K562 (cell line): ENCODE results near the gene ZNF689. TPM values are rescaled to one million over a fixed set of nuclear protein-coding genes. Genes with fewer than 3 reads are reported as not detected.

Source experiments
- CSDE1 ChIP-seq, 2 experiments: fragments of 450-650 bp; IDR thresholded peaks; 2 replicates each; pipeline ENCODE4 v1.6.1; 2016; ENCODE audit warnings: mild to moderate bottlenecking in 1 of 2
- FOXP1 ChIP-seq: sonication (generic); formaldehyde crosslinking; IDR thresholded peaks from 2 replicates; pipeline ENCODE4 v1.8.0; 2022; ENCODE audit warnings: mild to moderate bottlenecking, missing genetic modification reagents
- IFI16 ChIP-seq: fragments of 250-450 bp; sonication (Bioruptor Pico); IDR thresholded peaks from 2 replicates; pipeline ENCODE4 v2.1.2; 2022; ENCODE audit warnings: mild to moderate bottlenecking, inconsistent platforms
- L3MBTL2 ChIP-seq: fragments of 450-650 bp; IDR thresholded peaks from 2 replicates; pipeline ENCODE4 v1.6.1; 2016; ENCODE audit warnings: mild to moderate bottlenecking, moderate library complexity
- LEF1 ChIP-seq: fragments of 450-650 bp; IDR thresholded peaks from 2 replicates; pipeline ENCODE4 v1.6.1; 2016; ENCODE audit warnings: mild to moderate bottlenecking
- MAFF ChIP-seq: IDR thresholded peaks from 2 replicates; pipeline ENCODE4 v1.6.1; 2012; ENCODE audit warnings: low read length, improper control_type of control experiment
- NFYB ChIP-seq: IDR thresholded peaks from 2 replicates; pipeline ENCODE4 v1.6.1; 2011; ENCODE audit warnings: mild to moderate bottlenecking, moderate library complexity; ENCODE audit not compliant: insufficient read length; ENCODE audit errors: extremely low read depth
- PBX2 ChIP-seq, 2 experiments: IDR thresholded peaks in 1 of 2; conservative IDR thresholded peaks in 1 of 2; 2 replicates each; pipeline ENCODE4 v1.6.1; 2016; ENCODE audit warnings: low read depth in 2 of 2, mild to moderate bottlenecking in 1 of 2, missing compliant biosample characterization in 1 of 2, missing genetic modification characterization in 1 of 2, moderate library complexity in 1 of 2
- SRF ChIP-seq, 2 experiments: fragments of 250-450, 450-650 bp in 1 of 2; sonication (Bioruptor Pico) in 1 of 2; sonication (generic) in 1 of 2; formaldehyde crosslinking; IDR thresholded peaks; 2 replicates each; pipeline versions ENCODE4 v1.5.0 to v1.5.1; 2020 to 2022; ENCODE audit warnings: mild to moderate bottlenecking in 1 of 2, missing genetic modification reagents in 1 of 2
- TAL1 ChIP-seq: fragments of 450-650 bp; IDR thresholded peaks from 2 replicates; pipeline ENCODE4 v1.6.1; 2016; ENCODE audit warnings: mild to moderate bottlenecking
- THAP12 ChIP-seq: fragments of 250-450 bp; sonication (Bioruptor Pico); IDR thresholded peaks from 2 replicates; pipeline ENCODE4 v1.9.0; 2021; ENCODE audit warnings: mild to moderate bottlenecking, inconsistent platforms
- ZNF24 ChIP-seq: fragments of 450-650 bp; IDR thresholded peaks from 2 replicates; pipeline ENCODE4 v1.6.1; 2016
- ZNF274 ChIP-seq: IDR thresholded peaks from 2 replicates; pipeline ENCODE4 v1.6.1; 2011; ENCODE audit warnings: low read depth, mild to moderate bottlenecking, low read length, moderate library complexity, borderline replicate concordance
- polyA plus RNA-seq, 8 experiments: library from polyadenylated mRNA; depleted of rRNA in 4 of 8; stranded (reverse) in 5 of 8; unstranded in 3 of 8; fragments of >200 nt; fragmentation: Nextera tagmentation in 2 of 8; fragmentation: Illumina TruSeq in 1 of 8; extraction: Ambion mirVana in 2 of 8; extraction: Trizol in 1 of 8; gene quantifications; 2 replicates each; pipeline versions ENCODE4 v1.2.1 to v1.2.3, GENCODE V29; 2011 to 2014; ENCODE audit warnings: inconsistent platforms in 1 of 8, missing spikeins in 1 of 8
- total RNA-seq, 7 experiments: library from RNA; depleted of rRNA in 6 of 7; stranded (reverse); fragments of >200 nt in 6 of 7; fragmentation: Illumina TruSeq in 2 of 7; extraction: Trizol in 2 of 7; gene quantifications; 2 replicates each; pipeline versions ENCODE4 v1.2.1 to v1.2.3, GENCODE V29; 2011 to 2021; ENCODE audit warnings: low replicate concordance in 1 of 7
- TF ChIP-seq, protein P1 (sequence below): IDR thresholded peaks from 2 replicates; pipeline ENCODE4 v1.6.1; 2016; ENCODE audit warnings: missing genetic modification characterization, missing compliant biosample characterization
- TF ChIP-seq, protein P2 (sequence below): IDR thresholded peaks from 2 replicates; pipeline ENCODE4 v1.6.1; 2014; ENCODE audit warnings: antibody characterized with exemption
- TF ChIP-seq, protein P3 (sequence below), 2 experiments: IDR thresholded peaks; 2 replicates each; pipeline ENCODE4 v1.6.1; 2012; ENCODE audit warnings: improper control_type of control experiment in 2 of 2, low read depth in 2 of 2, low read length in 2 of 2, borderline replicate concordance in 1 of 2

ZNF689 gene
- total and polyA plus RNA-seq, 9 of the 15 experiments (the other 6 are each of a cell fraction or from before 2014, with no cell fraction given), result 5.4 to 15.4 (median 10.8) TPM

DNA sequence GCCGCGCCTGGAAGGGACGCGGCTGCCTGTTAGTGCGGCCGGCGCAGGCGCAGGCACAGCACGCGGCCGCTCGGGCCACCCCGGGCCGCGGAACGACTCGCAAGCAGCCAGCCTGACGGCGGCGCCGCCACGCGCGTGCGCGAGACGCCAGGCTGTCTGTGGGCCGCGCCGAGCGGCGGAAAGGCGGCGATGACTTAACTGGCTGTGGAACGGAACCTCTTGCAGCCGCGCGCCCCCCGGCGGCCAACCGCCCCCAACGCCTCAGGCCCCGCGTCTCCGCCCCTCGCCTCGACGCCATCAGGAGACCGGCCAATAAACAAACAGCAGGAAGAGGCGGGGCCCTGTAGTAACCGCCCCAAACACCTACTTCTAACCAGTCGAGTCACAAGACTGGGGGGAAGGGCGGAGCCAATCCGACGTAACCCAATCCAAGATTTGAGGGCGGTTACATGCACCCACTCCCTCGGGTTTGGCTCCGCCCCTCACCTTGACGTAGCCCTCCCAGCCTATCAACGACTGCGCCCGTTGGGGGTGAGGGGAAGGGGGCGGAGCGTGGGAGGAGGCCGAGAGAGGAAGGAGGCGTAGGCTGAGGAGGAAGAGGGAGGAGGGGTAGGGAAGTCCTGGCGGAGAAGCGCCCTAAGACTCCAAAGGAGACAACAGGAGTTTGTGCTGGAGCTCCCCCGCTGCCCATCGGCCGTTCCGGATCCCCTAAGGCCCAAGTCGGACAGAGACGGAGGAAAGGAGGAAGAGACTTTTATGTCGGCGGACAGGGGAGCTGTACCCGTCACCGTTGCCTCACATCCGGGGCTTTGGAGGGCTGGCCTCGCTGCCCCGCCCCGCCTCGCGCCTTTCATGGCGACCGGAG, 47.9 kb upstream of the ZNF689 start, which contains the start of gene FBRS (continued):
- no peak for TF ChIP-seq PBX2 (CRISPR knock-in tag; IDR thresholded peaks at IDR 0.05; ENCODE audit: low read depth)
- TF ChIP-seq PBX2 (tag; conservative IDR thresholded peaks at IDR 0.05; ENCODE audit: low read depth), result no peak
- TF ChIP-seq, protein P1, sequence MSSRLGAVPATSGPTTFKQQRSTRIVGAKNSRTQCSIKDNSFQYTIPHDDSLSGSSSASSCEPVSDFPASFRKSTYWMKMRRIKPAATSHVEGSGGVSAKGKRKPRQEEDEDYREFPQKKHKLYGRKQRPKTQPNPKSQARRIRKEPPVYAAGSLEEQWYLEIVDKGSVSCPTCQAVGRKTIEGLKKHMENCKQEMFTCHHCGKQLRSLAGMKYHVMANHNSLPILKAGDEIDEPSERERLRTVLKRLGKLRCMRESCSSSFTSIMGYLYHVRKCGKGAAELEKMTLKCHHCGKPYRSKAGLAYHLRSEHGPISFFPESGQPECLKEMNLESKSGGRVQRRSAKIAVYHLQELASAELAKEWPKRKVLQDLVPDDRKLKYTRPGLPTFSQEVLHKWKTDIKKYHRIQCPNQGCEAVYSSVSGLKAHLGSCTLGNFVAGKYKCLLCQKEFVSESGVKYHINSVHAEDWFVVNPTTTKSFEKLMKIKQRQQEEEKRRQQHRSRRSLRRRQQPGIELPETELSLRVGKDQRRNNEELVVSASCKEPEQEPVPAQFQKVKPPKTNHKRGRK (tag), result no peak
- peak; percentile 76; the same call in 1 of the 2 replicates for TF ChIP-seq FOXP1 (CRISPR knock-in tag)
- no peak for TF ChIP-seq CSDE1 (IDR thresholded peaks at IDR 0.05)
- peak; percentile 68; the same call in 1 of the 2 replicates for TF ChIP-seq LEF1
- no peak for TF ChIP-seq MAFF
- TF ChIP-seq THAP12 (CRISPR knock-in tag), result peak; percentile 87
- TF ChIP-seq, protein P2, sequence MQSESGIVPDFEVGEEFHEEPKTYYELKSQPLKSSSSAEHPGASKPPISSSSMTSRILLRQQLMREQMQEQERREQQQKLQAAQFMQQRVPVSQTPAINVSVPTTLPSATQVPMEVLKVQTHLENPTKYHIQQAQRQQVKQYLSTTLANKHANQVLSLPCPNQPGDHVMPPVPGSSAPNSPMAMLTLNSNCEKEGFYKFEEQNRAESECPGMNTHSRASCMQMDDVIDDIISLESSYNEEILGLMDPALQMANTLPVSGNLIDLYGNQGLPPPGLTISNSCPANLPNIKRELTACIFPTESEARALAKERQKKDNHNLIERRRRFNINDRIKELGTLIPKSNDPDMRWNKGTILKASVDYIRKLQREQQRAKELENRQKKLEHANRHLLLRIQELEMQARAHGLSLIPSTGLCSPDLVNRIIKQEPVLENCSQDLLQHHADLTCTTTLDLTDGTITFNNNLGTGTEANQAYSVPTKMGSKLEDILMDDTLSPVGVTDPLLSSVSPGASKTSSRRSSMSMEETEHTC, result peak; percentile 80; the same call in 1 of the 2 replicates
- no peak for TF ChIP-seq TAL1
- peak; percentile 91 for TF ChIP-seq L3MBTL2
- peak; percentile 58 to 69; a peak in 3 of 4 replicates for TF ChIP-seq SRF (CRISPR knock-in tag; IDR thresholded peaks at IDR 0.05)
- TF ChIP-seq ZNF274, result no peak
- TF ChIP-seq ZNF24, result peak; percentile 50
- TF ChIP-seq NFYB, result peak; percentile 68
- no peak for TF ChIP-seq IFI16 (CRISPR knock-in tag)
- TF ChIP-seq, protein P3, sequence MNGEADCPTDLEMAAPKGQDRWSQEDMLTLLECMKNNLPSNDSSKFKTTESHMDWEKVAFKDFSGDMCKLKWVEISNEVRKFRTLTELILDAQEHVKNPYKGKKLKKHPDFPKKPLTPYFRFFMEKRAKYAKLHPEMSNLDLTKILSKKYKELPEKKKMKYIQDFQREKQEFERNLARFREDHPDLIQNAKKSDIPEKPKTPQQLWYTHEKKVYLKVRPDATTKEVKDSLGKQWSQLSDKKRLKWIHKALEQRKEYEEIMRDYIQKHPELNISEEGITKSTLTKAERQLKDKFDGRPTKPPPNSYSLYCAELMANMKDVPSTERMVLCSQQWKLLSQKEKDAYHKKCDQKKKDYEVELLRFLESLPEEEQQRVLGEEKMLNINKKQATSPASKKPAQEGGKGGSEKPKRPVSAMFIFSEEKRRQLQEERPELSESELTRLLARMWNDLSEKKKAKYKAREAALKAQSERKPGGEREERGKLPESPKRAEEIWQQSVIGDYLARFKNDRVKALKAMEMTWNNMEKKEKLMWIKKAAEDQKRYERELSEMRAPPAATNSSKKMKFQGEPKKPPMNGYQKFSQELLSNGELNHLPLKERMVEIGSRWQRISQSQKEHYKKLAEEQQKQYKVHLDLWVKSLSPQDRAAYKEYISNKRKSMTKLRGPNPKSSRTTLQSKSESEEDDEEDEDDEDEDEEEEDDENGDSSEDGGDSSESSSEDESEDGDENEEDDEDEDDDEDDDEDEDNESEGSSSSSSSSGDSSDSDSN (IDR thresholded peaks at IDR 0.05; ENCODE audit: borderline replicate concordance in 1 of 2, low read depth in 2 of 2, low read length in 2 of 2), result no peak
